SK-N-SH treated with all-trans-retinoic acid at 6 μM for 48 hours (cell line): ENCODE results near the gene R3HDM4.

Experiments
- ATAC-seq: fragments of 200-7000 bp; cut with Tn5 transposase; 3 replicates; pipeline ENCODE4 v1.9.1; 2020; ENCODE audit warnings: mild to moderate bottlenecking, moderate library complexity
- ARNTL ChIP-seq: fragments of 450-650 bp; formaldehyde crosslinking; IDR thresholded peaks from 2 replicates; pipeline ENCODE4 v1.5.0; 2020; ENCODE audit warnings: low read depth, mild to moderate bottlenecking, moderate library complexity, borderline replicate concordance
- BACH2 ChIP-seq: fragments of 250-450 bp; sonication (Bioruptor Pico); IDR thresholded peaks from 2 replicates; pipeline ENCODE4 v1.9.0; 2021; ENCODE audit warnings: mild to moderate bottlenecking, borderline replicate concordance
- ESRRG ChIP-seq: fragments of 250-450 bp; sonication (Bioruptor Pico); IDR thresholded peaks from 2 replicates; pipeline ENCODE4 v1.6.1; 2021; ENCODE audit warnings: mild to moderate bottlenecking
- GLIS3 ChIP-seq: fragments of 250-450 bp; sonication (Bioruptor Pico); IDR thresholded peaks from 2 replicates; pipeline ENCODE4 v1.5.0; 2020; ENCODE audit warnings: mild to moderate bottlenecking, moderate library complexity
- ISL1 ChIP-seq: fragments of 250-450 bp; sonication (Bioruptor Pico); IDR thresholded peaks from 2 replicates; pipeline ENCODE4 v2.1.2; 2022; ENCODE audit warnings: mild to moderate bottlenecking, moderate library complexity
- OSR1 ChIP-seq: fragments of 250-450 bp; sonication (Bioruptor Pico); IDR thresholded peaks from 2 replicates; pipeline ENCODE4 v1.8.0; 2022; ENCODE audit warnings: moderate library complexity, mild to moderate bottlenecking, inconsistent platforms
- RARB ChIP-seq: fragments of 250-450 bp; sonication (Bioruptor Pico); IDR thresholded peaks from 2 replicates; pipeline ENCODE4 v1.8.0; 2021; ENCODE audit warnings: mild to moderate bottlenecking, moderate library complexity
- SNAI2 ChIP-seq: fragments of 250-450 bp; sonication (Bioruptor Pico); IDR thresholded peaks from 2 replicates; pipeline ENCODE4 v1.5.0; 2020; ENCODE audit warnings: mild to moderate bottlenecking, moderate library complexity
- TCF4 ChIP-seq: fragments of 250-450 bp; sonication (Bioruptor Pico); IDR thresholded peaks from 2 replicates; pipeline ENCODE4 v1.8.0; 2021; ENCODE audit warnings: mild to moderate bottlenecking, moderate library complexity, borderline replicate concordance
- TOX ChIP-seq: fragments of 250-450 bp; sonication (Bioruptor Pico); IDR thresholded peaks from 2 replicates; pipeline ENCODE4 v1.8.0; 2021; ENCODE audit warnings: mild to moderate bottlenecking, moderate library complexity, borderline replicate concordance
- ZC3H10 ChIP-seq: fragments of 250-450 bp; sonication (Bioruptor Pico); IDR thresholded peaks from 2 replicates; pipeline ENCODE4 v1.5.1; 2021; ENCODE audit warnings: mild to moderate bottlenecking, moderate library complexity
- ZFP3 ChIP-seq: fragments of 250-450 bp; sonication (Bioruptor Pico); IDR thresholded peaks from 2 replicates; pipeline ENCODE4 v1.5.0; 2020; ENCODE audit warnings: mild to moderate bottlenecking, moderate library complexity
- ZFP30 ChIP-seq: fragments of 450-650 bp; formaldehyde crosslinking; IDR thresholded peaks from 2 replicates; pipeline ENCODE4 v1.5.0; 2022; ENCODE audit warnings: mild to moderate bottlenecking, moderate library complexity
- ZNF565 ChIP-seq: fragments of 450-650 bp; formaldehyde crosslinking; conservative IDR thresholded peaks from 2 replicates; pipeline ENCODE4 v1.5.0; 2020; ENCODE audit warnings: low read depth, mild to moderate bottlenecking, moderate library complexity
- ZNF70 ChIP-seq: fragments of 450-650 bp; formaldehyde crosslinking; IDR thresholded peaks from 2 replicates; pipeline ENCODE4 v1.5.0; 2020; ENCODE audit warnings: mild to moderate bottlenecking, moderate library complexity
- ZNF8 ChIP-seq: fragments of 450-650 bp; formaldehyde crosslinking; IDR thresholded peaks from 2 replicates; pipeline ENCODE4 v1.5.0; 2020; ENCODE audit warnings: mild to moderate bottlenecking, moderate library complexity
- TF ChIP-seq, protein P1 (sequence below): fragments of 250-450 bp; sonication (Bioruptor Pico); IDR thresholded peaks from 2 replicates; pipeline ENCODE4 v1.5.1; 2021; ENCODE audit warnings: mild to moderate bottlenecking, moderate library complexity
- TF ChIP-seq, protein P2 (sequence below): fragments of 250-450 bp; sonication (Bioruptor Pico); IDR thresholded peaks from 2 replicates; pipeline ENCODE4 v1.5.0; 2020; ENCODE audit warnings: mild to moderate bottlenecking, moderate library complexity
- TF ChIP-seq, protein P3 (sequence below): fragments of 250-450 bp; sonication (Bioruptor Pico); IDR thresholded peaks from 2 replicates; pipeline ENCODE4 v1.8.0; 2020; ENCODE audit warnings: mild to moderate bottlenecking, moderate library complexity, borderline replicate concordance
- TF ChIP-seq, protein P4 (sequence below): fragments of 250-450 bp; sonication (Bioruptor Pico); IDR thresholded peaks from 2 replicates; pipeline ENCODE4 v1.5.1; 2020; ENCODE audit warnings: low read depth, mild to moderate bottlenecking, moderate library complexity
- TF ChIP-seq, protein P5 (sequence below): fragments of 250-450 bp; sonication (Bioruptor Pico); IDR thresholded peaks from 2 replicates; pipeline ENCODE4 v1.8.0; 2021; ENCODE audit warnings: low read depth, mild to moderate bottlenecking, moderate library complexity, borderline replicate concordance

Gene R3HDM4

DNA sequence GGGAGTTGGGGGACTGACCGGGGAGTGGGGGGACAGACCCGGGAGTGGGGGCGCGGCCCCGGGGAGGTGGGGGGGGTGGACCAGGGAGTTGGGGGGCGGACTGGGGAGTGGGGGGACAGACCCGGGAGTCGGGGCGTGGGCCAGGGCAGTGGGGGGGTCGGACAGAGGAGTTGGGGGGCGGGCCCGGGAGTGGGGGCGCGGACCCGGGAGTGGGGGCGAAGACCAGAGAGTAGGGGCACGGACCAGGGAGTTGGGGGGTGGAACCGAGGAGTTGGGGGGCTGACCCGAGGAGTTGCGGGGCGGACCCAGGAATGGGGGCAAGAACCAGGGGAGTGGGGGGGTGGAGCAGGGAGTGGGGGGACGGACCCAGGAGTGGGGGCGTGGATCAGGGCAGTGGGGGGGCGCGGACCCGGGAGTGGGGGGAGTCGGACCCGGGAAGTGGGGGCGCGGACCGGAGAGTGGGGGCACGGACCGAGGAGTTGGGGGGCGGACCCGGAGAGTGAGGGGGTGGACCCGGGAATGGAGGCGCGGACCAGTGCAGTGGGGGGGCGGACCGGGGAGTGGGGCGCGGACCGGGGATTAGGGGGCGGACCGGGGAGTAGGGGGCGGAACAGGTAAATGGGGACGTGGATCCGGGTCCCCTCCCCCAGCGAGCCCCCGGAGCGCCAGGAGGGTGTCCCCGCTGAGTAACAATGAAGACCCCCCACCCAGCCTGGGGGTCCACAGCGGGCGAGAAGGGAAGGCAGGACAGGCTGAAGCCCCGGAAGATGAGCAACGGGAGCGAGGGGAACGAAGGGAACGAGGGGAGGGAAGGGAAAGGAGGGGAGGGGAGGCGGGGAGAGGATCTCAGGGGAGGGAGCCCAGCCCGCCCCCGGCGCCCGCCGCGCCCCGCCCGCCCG is 589 bp downstream of the R3HDM4 start:
- peak; percentile 8; the same call in 1 of the 3 replicates for ATAC-seq
- TF ChIP-seq ESRRG (CRISPR knock-in tag) (no peak), OSR1 (CRISPR knock-in tag) (no peak), ISL1 (CRISPR knock-in tag) (no peak), BACH2 (CRISPR knock-in tag) (no peak)
- TF ChIP-seq, protein P1, sequence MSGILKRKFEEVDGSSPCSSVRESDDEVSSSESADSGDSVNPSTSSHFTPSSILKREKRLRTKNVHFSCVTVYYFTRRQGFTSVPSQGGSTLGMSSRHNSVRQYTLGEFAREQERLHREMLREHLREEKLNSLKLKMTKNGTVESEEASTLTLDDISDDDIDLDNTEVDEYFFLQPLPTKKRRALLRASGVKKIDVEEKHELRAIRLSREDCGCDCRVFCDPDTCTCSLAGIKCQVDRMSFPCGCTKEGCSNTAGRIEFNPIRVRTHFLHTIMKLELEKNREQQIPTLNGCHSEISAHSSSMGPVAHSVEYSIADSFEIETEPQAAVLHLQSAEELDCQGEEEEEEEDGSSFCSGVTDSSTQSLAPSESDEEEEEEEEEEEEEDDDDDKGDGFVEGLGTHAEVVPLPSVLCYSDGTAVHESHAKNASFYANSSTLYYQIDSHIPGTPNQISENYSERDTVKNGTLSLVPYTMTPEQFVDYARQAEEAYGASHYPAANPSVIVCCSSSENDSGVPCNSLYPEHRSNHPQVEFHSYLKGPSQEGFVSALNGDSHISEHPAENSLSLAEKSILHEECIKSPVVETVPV (CRISPR knock-in tag), result no peak

DNA sequence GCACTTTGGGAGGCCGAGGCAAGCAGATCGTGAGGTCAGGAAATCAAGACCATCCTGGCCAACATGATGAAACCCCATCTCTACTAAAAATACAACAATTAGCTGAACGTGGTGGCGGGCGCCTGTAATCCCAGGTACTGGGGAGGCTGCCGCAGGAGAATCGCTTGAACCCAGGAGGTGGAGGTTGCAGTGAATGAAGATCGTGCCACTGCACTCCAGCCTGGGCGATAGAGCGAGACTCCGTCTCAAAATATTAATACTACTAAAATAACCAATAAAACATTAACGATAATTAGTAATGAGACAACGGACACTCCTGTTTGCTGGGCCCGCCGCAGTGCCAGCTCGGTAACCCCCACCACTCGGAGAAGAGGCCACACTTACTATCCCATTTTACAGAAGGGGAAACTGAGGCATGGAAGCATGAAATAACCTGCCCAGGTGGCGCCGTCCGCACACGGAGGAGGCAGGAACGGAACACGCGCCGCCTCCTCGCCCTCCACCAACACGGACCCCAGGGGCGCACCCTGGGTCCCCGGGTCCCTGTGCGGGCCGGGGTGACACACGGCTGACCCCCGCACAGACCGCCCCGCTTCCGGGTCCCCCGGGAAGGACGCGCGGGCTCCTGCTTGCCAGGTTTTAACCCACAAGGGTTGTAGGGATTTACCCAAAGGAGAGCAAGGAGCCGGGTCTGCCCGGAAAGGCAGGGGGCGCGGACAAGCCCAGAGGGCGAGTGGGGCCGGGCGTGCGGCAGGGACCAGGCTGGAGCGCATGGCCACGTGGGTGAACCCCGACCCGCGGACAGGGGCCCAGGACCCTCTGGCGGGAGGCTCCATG is 1.6 kb downstream of the R3HDM4 start:
- ATAC-seq, result no peak
- TF ChIP-seq TOX, result no peak
- TF ChIP-seq, protein P2, sequence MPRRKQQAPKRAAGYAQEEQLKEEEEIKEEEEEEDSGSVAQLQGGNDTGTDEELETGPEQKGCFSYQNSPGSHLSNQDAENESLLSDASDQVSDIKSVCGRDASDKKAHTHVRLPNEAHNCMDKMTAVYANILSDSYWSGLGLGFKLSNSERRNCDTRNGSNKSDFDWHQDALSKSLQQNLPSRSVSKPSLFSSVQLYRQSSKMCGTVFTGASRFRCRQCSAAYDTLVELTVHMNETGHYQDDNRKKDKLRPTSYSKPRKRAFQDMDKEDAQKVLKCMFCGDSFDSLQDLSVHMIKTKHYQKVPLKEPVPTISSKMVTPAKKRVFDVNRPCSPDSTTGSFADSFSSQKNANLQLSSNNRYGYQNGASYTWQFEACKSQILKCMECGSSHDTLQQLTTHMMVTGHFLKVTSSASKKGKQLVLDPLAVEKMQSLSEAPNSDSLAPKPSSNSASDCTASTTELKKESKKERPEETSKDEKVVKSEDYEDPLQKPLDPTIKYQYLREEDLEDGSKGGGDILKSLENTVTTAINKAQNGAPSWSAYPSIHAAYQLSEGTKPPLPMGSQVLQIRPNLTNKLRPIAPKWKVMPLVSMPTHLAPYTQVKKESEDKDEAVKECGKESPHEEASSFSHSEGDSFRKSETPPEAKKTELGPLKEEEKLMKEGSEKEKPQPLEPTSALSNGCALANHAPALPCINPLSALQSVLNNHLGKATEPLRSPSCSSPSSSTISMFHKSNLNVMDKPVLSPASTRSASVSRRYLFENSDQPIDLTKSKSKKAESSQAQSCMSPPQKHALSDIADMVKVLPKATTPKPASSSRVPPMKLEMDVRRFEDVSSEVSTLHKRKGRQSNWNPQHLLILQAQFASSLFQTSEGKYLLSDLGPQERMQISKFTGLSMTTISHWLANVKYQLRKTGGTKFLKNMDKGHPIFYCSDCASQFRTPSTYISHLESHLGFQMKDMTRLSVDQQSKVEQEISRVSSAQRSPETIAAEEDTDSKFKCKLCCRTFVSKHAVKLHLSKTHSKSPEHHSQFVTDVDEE, result no peak
- TF ChIP-seq ZNF8 (CRISPR knock-in tag), result no peak
- no peak for TF ChIP-seq GLIS3 (CRISPR knock-in tag)
- no peak for TF ChIP-seq ZNF565 (CRISPR knock-in tag)
- TF ChIP-seq ZC3H10 (CRISPR knock-in tag), result no peak
- TF ChIP-seq, protein P1 (CRISPR knock-in tag), result no peak
- no peak for TF ChIP-seq ZNF70 (CRISPR knock-in tag)
- no peak for TF ChIP-seq ZFP30 (CRISPR knock-in tag)
- TF ChIP-seq, all 23 proteins: peak for 0

DNA sequence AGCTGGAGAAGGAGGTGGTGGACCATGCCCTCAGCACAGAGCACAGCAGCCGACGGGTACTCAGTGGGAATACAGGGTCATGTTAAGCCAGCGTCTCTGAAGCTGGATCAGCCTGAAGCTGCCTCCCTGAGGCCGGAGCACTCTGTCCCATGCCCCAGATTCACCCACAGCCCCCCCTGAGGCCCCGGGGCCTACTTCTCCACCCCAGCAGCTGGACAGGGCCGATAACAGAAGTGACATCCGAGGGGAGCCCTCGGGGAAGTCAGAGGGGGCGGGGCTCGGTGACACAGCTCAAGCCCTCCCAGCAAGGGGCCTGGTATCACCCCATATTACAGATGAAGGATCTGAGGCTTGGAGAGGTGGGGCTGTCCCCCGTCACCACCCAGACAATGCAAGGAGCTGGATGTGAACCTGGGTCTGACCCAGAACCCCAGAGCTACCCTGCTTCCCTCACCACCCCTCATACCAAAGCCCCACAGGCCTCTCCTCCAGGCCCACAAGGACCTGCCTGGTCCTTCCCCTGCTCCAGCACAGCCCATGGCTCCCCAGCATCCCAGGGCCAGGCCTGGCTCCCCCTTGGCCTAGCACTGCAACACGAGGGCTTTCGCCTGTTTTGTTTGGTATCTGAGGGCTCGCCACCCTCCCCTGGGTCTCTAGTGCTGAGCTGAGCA is 5.7 kb downstream of the R3HDM4 start:
- ATAC-seq, result no peak
- TF ChIP-seq SNAI2 (no peak), ZFP3 (CRISPR knock-in tag) (no peak), ZFP30 (CRISPR knock-in tag) (no peak), GLIS3 (CRISPR knock-in tag) (no peak), ZC3H10 (CRISPR knock-in tag) (no peak), RARB (CRISPR knock-in tag) (no peak), TCF4 (CRISPR knock-in tag) (no peak), ZNF8 (CRISPR knock-in tag) (no peak), ARNTL (CRISPR knock-in tag) (no peak), ESRRG (CRISPR knock-in tag) (no peak), ZNF565 (CRISPR knock-in tag) (no peak)
- TF ChIP-seq, protein P3, sequence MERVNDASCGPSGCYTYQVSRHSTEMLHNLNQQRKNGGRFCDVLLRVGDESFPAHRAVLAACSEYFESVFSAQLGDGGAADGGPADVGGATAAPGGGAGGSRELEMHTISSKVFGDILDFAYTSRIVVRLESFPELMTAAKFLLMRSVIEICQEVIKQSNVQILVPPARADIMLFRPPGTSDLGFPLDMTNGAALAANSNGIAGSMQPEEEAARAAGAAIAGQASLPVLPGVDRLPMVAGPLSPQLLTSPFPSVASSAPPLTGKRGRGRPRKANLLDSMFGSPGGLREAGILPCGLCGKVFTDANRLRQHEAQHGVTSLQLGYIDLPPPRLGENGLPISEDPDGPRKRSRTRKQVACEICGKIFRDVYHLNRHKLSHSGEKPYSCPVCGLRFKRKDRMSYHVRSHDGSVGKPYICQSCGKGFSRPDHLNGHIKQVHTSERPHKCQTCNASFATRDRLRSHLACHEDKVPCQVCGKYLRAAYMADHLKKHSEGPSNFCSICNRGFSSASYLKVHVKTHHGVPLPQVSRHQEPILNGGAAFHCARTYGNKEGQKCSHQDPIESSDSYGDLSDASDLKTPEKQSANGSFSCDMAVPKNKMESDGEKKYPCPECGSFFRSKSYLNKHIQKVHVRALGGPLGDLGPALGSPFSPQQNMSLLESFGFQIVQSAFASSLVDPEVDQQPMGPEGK (CRISPR knock-in tag), result no peak
- TF ChIP-seq, protein P2, result no peak
- TF ChIP-seq, protein P4, sequence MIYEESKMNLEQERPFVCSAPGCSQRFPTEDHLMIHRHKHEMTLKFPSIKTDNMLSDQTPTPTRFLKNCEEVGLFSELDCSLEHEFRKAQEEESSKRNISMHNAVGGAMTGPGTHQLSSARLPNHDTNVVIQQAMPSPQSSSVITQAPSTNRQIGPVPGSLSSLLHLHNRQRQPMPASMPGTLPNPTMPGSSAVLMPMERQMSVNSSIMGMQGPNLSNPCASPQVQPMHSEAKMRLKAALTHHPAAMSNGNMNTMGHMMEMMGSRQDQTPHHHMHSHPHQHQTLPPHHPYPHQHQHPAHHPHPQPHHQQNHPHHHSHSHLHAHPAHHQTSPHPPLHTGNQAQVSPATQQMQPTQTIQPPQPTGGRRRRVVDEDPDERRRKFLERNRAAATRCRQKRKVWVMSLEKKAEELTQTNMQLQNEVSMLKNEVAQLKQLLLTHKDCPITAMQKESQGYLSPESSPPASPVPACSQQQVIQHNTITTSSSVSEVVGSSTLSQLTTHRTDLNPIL (CRISPR knock-in tag), result no peak
- TF ChIP-seq, protein P5, sequence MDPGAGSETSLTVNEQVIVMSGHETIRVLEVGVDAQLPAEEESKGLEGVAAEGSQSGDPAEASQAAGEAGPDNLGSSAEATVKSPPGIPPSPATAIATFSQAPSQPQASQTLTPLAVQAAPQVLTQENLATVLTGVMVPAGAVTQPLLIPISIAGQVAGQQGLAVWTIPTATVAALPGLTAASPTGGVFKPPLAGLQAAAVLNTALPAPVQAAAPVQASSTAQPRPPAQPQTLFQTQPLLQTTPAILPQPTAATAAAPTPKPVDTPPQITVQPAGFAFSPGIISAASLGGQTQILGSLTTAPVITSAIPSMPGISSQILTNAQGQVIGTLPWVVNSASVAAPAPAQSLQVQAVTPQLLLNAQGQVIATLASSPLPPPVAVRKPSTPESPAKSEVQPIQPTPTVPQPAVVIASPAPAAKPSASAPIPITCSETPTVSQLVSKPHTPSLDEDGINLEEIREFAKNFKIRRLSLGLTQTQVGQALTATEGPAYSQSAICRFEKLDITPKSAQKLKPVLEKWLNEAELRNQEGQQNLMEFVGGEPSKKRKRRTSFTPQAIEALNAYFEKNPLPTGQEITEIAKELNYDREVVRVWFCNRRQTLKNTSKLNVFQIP (CRISPR knock-in tag), result no peak
